DMS153 treated with DMSO at 0.1 percent for 48 hours (cell line): Measurements from ENCODE around the gene ADIG.

Experiments used
- DNase-seq: peaks from one replicate; lab custom pipeline; 2025; ENCODE audit not compliant: unreplicated experiment; lab: John Stamatoyannopoulos, UW

Gene ADIG

DNA sequence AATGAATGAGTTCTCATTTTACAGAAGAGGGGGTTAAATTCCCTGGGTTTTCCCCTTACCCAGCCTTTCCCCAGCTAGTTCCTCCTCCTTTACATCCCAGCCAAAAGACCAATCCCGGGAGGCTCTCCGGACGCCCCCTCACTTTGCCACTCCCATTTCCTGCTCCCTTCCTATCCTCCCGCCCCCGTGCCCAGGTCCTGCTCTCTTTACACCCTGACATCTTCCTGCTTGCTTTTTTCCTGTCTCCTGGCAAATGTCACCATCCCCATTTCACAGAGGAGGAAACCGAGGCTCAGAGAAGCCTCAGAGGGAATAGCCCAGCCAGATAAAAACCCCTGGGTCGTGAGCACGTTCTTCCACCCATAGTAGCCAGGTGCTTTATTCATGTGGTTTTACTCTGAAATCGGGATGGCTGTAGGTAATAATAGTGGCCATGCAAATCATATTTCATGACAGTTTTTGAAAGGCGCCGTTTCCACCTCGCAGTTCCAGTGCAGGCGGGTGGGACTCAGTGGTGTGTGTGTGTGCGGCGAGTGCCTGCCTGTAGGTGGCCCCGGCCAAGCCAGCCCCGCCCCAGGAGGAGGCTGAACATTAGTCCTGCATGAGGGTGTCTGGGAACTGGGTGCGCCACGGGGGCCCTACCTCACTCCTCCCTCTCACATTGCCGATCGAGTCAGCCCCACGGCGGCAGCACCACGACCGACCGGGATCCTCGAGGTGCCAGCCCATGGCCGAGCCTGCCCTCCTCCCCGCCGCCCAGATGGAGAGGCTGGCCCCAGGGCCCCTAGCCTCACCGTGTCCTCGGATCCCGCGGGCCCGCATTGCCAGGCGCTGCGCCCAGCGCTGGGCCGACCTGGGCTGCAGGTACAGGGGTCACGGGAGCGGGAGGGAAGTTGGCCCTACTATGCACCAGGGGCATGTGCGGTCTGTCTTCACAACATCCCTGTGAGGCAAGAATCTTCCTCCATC lies 20.5 kb downstream of the ADIG start, which contains the start of gene ARHGAP40:
ARHGAP40 (plus strand) TSS at position 594 of the 969 bp plus-strand sequence.
- DNase-seq: no peak

DNA sequence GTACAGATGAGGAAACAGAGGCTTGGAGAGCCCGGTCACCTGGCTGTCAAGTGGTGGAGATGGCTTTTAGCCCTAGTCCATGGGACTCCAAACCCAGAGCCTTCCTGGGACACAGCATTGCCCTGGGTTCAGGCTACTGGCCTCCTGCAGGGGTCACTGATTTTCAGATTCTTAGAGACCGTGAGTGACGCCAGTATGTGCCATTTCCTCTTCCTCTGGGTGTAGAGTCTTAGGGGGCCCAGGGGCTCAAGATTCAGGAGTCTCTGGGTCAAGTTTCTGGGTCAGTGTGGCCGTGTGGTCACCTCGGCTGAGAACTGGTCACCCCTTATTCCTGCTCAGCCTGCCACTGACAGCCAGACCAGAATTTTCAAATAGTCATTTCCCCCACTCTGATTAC lies 21.2 kb downstream of the ADIG start:
- DNase-seq: no peak

DNA sequence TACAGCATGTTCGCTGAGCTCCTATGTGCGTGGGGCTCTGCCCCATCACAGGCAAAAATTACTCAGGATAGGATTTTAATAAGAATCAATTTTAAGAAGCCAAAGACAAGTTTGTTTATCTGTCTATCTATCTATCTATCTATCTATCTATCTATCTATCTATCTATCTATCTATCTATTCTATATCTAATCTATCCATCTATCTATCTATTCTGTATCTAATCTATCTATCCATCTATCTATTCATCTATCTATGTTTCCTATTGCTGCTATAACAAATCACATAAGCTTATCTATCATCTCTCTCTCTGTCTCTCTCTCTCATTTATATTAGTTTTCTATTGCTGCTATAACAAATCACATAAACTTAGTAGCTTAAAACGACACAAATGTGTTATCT lies 22.3 kb downstream of the ADIG start:
- DNase-seq: no peak

DNA sequence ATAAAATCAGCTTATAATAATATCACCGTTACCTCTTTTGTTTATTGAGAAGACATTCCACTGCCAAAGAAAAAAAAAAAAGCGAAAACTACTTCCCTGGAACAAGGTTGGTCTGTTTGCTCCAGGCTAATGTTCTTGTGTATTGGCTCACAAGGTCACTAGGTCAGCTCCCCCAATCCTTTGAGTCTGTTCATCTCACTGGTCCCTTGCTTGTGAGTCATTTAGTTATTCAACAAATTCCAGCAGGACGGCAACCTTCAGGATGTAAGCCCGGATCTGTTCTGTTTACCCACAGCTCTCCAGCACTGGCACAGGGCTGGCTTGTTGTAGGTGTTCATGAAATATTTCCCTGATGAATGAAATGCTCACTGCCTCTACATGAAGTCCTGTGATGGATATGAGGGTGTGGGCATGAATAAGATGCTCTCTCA lies 23.9 kb downstream of the ADIG start:
- DNase-seq: no peak

DNA sequence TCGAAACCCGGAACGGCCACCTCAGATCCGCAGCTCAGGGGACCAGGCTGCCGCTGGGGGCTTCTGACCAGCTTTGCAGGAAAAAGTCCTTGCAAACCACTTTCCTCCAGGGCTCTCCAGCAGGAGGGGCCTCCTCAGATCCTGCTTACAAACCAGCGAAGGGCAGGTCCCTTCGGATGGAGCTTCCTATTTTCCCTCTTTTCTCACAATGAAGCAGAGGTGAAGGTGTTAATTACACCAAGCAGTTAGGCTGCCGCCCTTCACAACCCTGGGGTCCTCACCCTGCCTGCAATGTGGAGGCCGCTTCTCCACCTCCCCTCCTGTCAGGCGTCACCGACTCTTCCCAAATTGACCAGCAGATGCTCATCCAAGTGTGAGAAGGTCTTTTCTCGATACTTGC lies 26.4 kb downstream of the ADIG start:
- DNase-seq: no peak

DNA sequence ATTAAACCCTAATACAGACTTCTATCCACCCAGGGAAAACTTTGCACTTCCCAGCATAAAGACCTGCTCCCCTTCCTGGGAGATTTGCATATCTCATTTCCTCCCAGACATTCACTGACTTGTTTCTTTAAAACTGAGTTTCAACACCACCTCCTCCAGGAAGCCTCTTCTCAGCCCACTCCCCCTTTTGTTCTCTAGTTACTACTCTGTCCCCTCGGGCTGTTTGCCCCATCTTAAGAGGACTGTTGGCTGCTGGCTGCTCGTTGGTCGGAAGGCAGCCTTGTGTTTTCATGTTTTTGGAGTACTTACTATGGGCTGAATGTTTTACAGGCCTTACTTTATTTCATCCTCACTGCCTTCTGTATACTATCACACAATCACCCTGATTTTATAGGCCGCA lies 27.2 kb downstream of the ADIG start:
- no peak for DNase-seq

DNA sequence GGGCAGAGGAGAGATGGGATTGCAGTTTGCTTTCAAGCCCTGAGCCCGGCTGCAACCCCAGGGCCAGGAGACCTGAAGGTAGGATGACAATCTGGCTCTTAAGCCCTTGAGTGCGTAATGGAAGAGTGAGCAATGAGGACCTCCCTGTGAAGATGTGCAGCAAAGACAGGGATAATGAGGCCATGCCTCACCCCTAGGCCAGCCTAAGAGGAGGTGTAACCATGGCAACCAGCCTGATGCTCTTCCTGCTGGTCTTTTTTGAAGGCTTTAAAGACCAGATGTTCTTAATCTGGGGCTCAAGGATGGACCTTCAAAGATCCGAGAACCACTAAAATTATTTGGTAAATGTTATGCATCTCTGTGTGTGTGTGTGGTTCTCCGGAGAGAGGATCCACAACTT lies 28.8 kb downstream of the ADIG start:
- no peak for DNase-seq

DNA sequence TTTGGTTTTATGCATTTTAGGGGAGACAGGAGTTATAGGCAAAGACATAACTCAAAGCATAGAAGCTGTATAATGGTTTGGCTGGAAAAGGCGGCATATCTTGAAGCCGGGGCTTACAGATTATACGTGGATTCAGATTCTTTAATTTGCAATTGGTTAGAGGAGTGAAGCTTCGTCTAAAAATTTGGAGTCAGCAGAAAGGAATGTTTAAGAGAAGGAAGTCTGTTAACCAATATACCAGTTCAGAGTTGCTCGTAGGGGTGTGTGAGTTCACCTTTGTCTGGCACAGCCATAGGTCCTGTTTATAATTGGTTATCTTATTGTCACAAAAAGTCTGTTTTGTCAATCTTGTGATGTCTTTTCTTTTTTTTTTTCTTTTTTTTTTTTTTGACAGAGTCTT lies 29.5 kb downstream of the ADIG start:
- DNase-seq: no peak

DNA sequence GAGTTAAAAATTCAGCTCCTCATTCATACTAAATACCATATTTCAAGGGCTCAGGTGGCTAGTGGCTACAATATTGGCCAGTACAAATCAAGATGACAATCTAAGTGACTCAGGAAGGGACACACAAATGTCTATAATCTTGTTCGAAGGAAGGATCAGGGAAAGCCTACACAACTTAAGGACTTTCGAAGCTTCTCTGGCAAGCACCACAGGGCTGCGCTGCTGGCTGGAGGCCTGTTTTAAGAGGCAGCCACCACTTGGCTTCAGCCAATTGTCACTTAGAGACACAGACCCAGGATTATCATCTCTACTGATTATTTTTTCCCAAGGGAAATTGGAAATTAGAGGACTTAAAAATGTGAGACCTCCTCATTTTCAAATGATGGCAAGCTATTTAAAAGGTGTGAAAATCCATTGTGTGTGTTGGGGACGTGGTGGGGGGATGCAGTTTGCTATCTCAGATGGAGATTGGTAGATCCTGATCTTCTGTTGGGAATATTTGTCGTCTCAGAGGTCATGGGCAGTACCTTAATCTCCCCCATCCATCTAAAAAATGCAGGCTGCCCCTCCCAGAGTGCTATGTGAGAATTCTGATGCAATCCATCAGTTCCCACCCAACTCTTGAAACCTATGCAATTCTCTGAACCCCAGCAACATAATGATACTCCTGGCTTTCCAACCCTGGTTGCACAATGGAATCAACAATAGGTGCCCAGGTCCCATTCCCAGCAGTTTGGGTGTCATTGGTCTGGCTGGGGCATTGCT lies 31.9 kb downstream of the ADIG start:
- no peak for DNase-seq

DNA sequence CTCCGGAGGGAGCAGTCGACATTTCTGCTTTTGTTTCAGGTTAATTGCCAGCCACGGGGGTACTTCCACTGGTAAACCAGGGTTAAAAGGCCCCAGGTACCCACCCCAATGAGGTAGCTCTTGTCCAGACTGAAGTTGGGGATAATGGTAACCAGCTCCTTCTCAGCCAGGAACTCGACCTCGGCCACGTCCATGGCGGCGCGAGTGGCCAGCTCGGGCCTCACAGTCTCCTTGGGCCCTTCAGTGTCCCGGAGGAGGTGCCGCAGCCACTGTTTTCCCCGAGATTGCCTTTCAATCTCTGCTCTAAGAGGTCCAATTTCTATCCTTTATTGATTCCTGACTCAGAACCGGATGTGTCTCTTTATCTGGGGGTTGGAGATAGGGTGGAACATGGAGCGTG lies 34.3 kb downstream of the ADIG start:
- DNase-seq: no peak

DNA sequence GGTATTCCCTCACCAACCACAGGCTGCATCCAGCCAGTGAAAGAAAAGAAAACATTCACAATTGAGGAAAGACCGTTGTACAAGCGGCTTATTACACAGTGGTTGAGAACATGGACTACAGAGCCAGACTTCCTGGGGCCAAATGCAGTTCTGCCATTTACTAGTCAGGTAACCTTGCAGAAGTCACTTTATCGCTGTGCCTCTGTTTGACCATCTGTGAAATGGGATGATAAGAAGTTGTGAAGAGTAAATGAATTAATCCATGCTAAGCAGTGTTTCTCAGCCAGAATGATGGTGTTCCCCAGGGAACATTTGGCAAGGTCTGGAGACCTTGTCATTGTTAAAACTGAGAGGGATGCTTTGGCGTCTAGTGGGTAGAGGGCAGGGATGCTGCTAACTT lies 35.5 kb downstream of the ADIG start:
- no peak for DNase-seq

DNA sequence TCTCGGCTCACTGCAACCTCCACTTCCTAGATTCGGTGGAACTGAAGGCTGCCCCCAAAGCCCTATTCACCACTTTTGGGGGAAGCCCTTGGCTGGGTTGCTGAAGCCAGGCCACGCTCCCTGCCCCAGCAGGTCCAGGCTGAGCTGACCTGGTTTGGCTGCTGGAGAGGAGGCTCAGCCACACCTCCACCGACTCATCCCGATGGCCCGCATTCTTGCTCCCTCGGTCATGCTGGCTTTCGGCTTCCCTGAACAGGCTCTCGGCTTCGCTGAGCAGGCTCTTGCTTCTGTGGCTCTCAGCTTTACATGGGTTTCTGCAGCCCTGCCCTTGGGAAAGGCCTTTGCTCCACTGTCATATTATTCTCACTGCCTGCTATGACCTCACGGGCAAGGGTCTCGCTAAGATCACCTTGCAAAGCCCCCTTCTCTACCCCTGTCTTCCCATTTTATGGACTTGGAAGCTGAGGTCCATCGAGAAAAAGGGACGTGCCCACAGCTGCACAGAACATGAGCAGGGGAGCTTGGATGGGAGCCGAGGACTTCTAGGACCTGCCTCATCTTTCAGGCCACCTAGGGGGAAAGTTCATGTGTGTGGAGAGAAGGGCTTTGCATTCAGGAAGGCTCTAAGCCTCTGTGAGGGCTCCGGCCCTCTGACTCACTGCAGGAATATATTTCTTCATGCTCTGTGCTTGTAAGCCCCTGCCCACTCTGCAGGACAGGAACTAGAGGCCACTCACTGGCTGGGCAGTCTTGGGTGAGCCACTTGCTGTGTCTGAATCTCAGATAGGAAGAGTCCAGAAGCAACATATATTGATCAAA lies 36.2 kb downstream of the ADIG start:
- no peak for DNase-seq

DNA sequence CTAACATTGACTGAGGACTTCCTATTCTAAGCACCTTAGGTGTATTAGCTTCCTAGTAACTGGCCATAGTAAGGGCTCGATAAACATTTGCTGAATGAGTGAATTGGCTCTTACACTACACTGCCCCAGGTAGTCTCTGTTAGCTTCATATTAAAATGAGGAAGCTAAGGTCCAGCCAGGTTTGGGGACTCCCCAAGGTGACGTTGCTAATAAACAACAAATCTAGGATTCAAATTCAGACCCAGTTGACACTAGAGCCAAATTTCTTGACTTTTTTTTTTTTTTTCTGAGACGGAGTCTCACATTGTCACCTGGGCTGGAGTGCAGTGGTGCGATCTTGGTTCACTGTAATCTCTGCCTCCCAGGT lies 36.8 kb downstream of the ADIG start:
- no peak for DNase-seq

DNA sequence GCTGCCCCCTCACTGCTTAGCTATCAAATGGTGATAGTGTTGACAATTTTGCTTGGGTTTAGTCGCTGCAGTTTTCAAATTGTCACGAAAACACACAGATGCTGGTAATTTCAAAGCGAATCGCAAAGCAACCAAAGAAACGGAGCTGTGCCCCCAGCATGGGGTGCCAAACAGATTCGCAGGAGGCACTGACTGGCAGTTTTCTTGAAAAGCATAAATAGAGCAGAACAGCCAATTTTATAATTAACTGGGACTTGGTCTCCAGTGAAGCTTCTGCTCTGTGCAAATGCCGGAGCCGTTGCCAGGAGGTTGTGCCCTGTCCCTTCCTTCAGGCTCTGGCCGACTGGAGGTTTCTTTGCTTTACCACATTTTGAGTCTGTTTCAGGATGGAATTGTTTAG lies 39.4 kb downstream of the ADIG start:
- no peak for DNase-seq

DNA sequence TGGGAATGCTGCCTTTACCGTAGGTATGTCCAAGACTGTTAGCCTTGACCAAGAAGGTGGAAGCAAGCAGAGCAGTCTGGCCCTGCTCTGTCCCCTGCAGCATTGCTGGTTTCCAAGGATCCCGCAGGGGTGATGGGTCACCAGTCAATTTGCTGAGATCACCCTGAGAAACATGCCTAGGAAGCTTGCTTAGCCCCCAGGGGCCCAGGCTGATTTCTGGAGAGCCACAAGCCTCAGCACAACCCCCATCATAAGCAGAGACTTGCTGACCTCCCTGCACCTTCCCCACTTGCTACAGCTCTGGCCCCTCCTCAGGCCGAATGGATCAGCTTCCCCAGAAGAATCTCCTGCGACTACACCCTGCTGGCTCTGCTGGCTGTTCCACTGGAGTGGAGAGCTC lies 42.1 kb downstream of the ADIG start:
- no peak for DNase-seq

DNA sequence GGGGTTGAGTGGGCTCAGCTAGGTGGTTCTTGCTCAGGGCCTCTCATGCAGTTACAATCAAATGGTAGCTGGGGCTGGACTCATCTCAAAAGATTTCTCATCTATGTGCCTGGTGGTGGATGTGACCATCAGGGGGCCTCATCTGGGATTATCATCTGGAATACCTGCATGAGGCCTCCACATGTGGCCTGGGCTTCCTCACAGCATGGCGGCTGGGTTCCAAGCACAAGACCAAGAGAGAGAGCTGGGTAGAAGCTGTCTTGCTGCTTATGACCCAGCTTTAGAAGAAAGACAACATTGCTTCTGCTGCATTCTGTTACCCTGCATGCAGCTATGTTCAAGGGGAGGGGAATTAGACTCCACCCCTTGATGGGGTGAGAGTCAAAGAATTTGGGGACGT lies 43.1 kb downstream of the ADIG start:
- no peak for DNase-seq

DNA sequence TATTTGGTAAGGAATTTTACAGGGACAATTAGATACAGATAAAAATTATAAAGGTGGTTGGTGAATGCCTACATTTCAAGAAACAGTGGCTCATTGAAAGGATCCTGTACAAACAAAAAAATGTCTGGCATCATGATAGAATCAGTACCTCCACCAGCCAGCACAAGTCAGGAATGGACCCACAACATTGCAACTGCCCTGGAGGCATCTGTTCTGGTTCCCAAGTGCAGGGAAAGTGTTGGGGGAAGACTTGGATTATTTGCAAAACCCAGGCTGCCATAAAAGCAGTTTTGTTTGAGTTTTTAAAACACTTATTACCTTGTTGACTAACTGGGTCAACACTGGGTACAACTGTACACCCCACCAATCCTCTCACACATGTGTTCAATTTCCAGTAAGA lies 44.9 kb downstream of the ADIG start:
- DNase-seq: no peak

DNA sequence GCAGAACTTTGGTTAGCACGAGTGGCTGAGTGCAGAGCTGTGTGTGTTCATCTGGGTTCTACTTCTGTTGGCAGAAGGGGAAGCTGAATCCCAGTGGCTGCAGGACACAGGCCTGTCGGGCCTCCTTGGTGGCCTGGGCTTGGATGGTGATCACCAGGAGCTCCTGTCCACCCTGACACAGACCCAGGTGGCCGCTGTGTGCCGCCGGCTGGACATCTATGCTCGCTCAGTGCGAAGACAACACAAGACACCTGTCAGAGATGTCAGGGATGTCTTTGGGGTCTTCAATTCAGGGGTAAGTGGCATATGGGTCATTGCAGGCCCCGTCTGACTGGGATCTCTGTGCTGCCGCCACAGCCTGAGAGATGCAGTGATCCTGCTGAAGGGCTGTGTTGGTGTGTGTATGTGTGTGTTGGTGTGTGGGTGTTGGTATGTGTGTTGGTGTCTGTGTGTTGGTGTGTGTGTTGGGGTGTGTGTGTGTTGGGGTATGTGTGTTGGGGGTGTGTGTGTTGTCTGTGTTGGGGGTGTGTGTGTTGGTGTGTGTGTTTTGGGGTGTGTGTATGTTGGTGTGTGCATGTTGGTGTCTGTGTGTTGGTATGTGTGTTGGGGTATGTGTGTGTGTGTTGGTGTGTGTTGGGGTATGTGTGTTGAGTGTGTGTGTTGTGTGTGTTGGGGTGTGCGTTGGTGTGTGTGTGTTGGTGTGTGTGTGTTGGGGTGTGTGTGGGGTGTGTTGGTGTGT lies 46.1 kb downstream of the ADIG start:
- DNase-seq: no peak

DNA sequence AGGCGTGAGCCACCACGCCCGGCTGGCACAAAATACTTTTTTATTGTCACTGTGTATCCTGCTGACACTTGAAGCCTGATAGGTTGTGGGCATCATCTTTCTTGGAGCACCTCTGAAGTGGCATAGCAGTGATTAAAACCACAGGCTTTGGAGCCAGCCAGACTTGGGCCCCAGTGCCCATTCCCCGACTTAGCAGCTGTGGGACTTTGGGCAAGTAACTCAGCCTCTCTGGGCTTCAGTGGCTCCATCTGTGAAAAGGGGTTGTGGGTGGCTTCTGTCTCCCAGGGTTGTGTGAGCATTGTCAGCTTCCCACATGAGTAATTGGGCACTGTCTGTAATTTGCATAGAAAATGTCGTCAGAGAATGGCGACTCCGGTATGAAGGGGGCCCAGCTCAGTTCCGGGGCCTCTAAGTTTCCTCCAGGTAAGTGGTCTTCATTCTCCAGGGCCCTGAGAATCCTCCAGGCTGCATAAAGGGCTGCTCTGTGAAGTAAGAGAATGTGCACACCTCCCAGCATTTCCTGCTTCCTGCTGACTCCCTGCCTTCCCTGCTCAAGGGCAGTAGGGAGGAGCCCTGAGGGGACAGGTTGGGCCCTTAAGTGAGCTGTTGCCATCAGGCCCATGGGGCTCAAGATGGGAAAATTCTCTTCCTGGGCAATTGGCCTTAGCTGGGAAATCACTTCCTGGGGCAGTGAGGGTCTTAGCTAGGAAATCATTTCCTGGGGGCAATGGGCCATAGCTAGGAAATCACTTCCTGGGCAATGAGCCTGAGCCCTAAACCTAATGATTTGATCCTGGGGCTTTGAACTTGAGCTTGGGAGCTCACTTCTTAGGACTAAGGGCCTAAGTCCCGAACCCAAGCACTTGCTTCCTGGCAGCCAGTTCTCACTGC lies 47.8 kb downstream of the ADIG start:
- no peak for DNase-seq

DNA sequence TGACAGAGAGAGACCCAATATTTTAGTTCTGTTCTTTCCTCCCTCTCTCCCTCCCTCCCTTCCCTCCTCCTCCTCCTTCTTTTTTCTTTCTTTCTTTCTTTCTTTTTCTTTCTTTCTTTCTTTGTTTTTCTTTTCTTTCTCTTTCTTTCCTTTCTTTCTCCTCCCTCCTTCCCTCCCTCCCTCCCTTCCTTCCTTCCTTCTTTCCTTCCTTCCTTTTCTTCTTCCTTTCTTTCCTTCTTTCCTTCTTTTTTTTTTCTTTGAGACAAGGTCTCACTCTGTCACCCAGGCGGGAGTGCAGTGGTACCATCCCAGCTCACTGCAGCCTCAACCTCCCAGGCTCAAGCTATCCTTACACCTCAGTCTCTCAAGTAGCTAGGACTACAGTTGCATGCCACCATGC lies 49.0 kb downstream of the ADIG start:
- DNase-seq: no peak
